Endothelial cell of umbilical vein (primary cell): ENCODE measurements around the gene TIFAB. TPM values are rescaled to one million over a fixed set of nuclear protein-coding genes. Genes with fewer than 3 reads are reported as not detected.

ENCODE experiments used
- BruUV-seq: library from RNA; stranded (reverse); fragments of 400-500 nt; replicated peaks from 2 replicates; lab custom pipeline; 2021; lab: Mats Ljungman, UMichigan
- CTCF ChIA-PET: fragments of 300-600, 350-600 bp; sonication (Branson Sonifier 250); formaldehyde crosslinking; loops from one replicate; lab custom pipeline; 2021; ENCODE audit warnings: antibody characterized with exemption, inconsistent platforms; lab: Charles Lee
- POLR2A ChIA-PET: fragments of 300-600, 350-600 bp; sonication (Branson Sonifier 250); formaldehyde crosslinking; loops from one replicate; lab custom pipeline; 2021; ENCODE audit warnings: antibody characterized with exemption, inconsistent platforms; lab: Charles Lee
- DNase-seq: peaks from one replicate; pipeline ENCODE4 v3.0.0-alpha.2; 2011; ENCODE audit warnings: low read depth, low spot score
- FAIRE-seq: peaks from 2 replicates; lab custom pipeline; 2011; peaks lifted over from hg19 to GRCh38; lab: Jason Lieb, UNC
- H2AFZ ChIP-seq: 2 replicates; pipeline ENCODE4 v1.6.0; 2012; ENCODE audit warnings: low read depth, low read length, control low read depth, inconsistent platforms
- H3K27ac ChIP-seq: 2 replicates; pipeline ENCODE4 v1.5.1; 2011; ENCODE audit warnings: low read depth, mild to moderate bottlenecking, control low read depth, low read length, moderate library complexity; ENCODE audit not compliant: insufficient read depth
- H3K27me3 ChIP-seq, 2 experiments: 2 replicates each; pipeline versions ENCODE4 v1.6.0 to v1.6.1; 2011; ENCODE audit warnings: low read length in 2 of 2, mixed read lengths in 1 of 2; ENCODE audit not compliant: control insufficient read depth in 2 of 2, insufficient read depth in 2 of 2
- H3K36me3 ChIP-seq, 2 experiments: 2 replicates in 1 of 2; 3 replicates in 1 of 2; pipeline ENCODE4 v1.5.1; 2011; ENCODE audit warnings: low read length in 2 of 2, mild to moderate bottlenecking in 1 of 2, moderate library complexity in 1 of 2; ENCODE audit not compliant: control insufficient read depth in 2 of 2, insufficient read depth in 2 of 2; ENCODE audit errors: extremely low read depth in 1 of 2
- H3K4me1 ChIP-seq: 3 replicates; pipeline ENCODE4 v1.5.1; 2011; ENCODE audit warnings: mild to moderate bottlenecking, low read length; ENCODE audit not compliant: control insufficient read depth, insufficient read depth; ENCODE audit errors: extremely low read depth
- H3K4me2 ChIP-seq: 2 replicates; pipeline ENCODE4 v1.6.1; 2011; ENCODE audit warnings: low read length, control low read depth, mixed read lengths; ENCODE audit not compliant: insufficient read depth
- H3K4me3 ChIP-seq, 3 experiments: fragments of 200-600 bp in 1 of 3; sonication (generic), shearing (Covaris generic) in 1 of 3; replicated peaks in 1 of 3; 2 replicates each; pipeline ENCODE4 v1.5.1; 2011 to 2016; ENCODE audit warnings: control low read depth in 3 of 3, low read length in 3 of 3, mild to moderate bottlenecking in 2 of 3, inconsistent platforms in 1 of 3, low read depth in 1 of 3, moderate library complexity in 1 of 3; ENCODE audit not compliant: insufficient read depth in 1 of 3
- H3K79me2 ChIP-seq: 2 replicates; pipeline ENCODE4 v1.6.0; 2012; ENCODE audit warnings: low read length, inconsistent platforms; ENCODE audit not compliant: control insufficient read depth, insufficient read depth
- H3K9ac ChIP-seq: replicated peaks from 2 replicates; pipeline ENCODE3; 2011; ENCODE audit warnings: low read length, control low read depth; ENCODE audit not compliant: insufficient read depth; ENCODE audit errors: extremely low read depth
- H3K9me1 ChIP-seq: replicated peaks from 3 replicates; pipeline ENCODE4 v1.6.0; 2011; ENCODE audit warnings: mild to moderate bottlenecking, low read length; ENCODE audit not compliant: control insufficient read depth, insufficient read depth; ENCODE audit errors: extremely low read depth
- H3K9me3 ChIP-seq: replicated peaks from 2 replicates; pipeline ENCODE4 v1.5.1; 2012; ENCODE audit warnings: low read length, inconsistent platforms; ENCODE audit not compliant: control insufficient read depth, insufficient read depth
- H4K20me1 ChIP-seq: replicated peaks from 2 replicates; pipeline ENCODE3; 2011; ENCODE audit warnings: mild to moderate bottlenecking, low read length; ENCODE audit not compliant: control insufficient read depth, insufficient read depth; ENCODE audit errors: extremely low read depth
- CTCF ChIP-seq, 2 donors: IDR thresholded peaks; 1 replicate in 1 of 2; 2 replicates in 1 of 2; pipeline ENCODE4 v1.5.1; 2011; ENCODE audit warnings: low read length in 2 of 2, mild to moderate bottlenecking in 2 of 2, moderate library complexity in 2 of 2, control low read depth in 1 of 2, inconsistent platforms in 1 of 2, low read depth in 1 of 2; ENCODE audit not compliant: insufficient read depth in 1 of 2; ENCODE audit errors: extremely low read depth in 1 of 2
- EZH2 ChIP-seq: IDR thresholded peaks from 2 replicates; pipeline ENCODE4 v1.6.1; 2012; ENCODE audit warnings: borderline replicate concordance, low read depth, mild to moderate bottlenecking, moderate library complexity, low read length, inconsistent platforms; ENCODE audit not compliant: severe bottlenecking
- FOS ChIP-seq: IDR thresholded peaks from 2 replicates; pipeline ENCODE4 v1.6.1; 2011; ENCODE audit warnings: mild to moderate bottlenecking, low read length, moderate library complexity, borderline replicate concordance; ENCODE audit not compliant: insufficient read depth
- GATA2 ChIP-seq: IDR thresholded peaks from 2 replicates; pipeline ENCODE4 v1.7.0; 2011; ENCODE audit warnings: low read depth, mild to moderate bottlenecking, moderate library complexity, mixed read lengths, low read length; ENCODE audit not compliant: insufficient read length, insufficient read depth
- JUN ChIP-seq: IDR thresholded peaks from 2 replicates; pipeline ENCODE4 v1.6.1; 2011; ENCODE audit warnings: borderline replicate concordance, low read depth; ENCODE audit not compliant: insufficient read length, insufficient read depth
- MAX ChIP-seq: IDR thresholded peaks from 2 replicates; pipeline ENCODE4 v1.6.1; 2011; ENCODE audit not compliant: insufficient read depth, insufficient read length
- MYC ChIP-seq: IDR thresholded peaks from one replicate; pipeline ENCODE4 v1.6.1; 2011; ENCODE audit warnings: mild to moderate bottlenecking, low read depth, low read length
- POLR2A ChIP-seq: IDR thresholded peaks from 2 replicates; pipeline ENCODE4 v1.6.1; 2012; ENCODE audit warnings: low read depth, mild to moderate bottlenecking, control low read depth, low read length
- POLR2AphosphoS5 ChIP-seq: IDR thresholded peaks from 2 replicates; pipeline ENCODE4 v1.6.1; 2012; ENCODE audit warnings: low read depth, mild to moderate bottlenecking, control low read depth, low read length, moderate library complexity; ENCODE audit not compliant: insufficient read depth
- dilution Hi-C: fragments of 300-500 bp; cut with MboI; formaldehyde crosslinking; loops from one replicate; pipeline ENCODE4 v1.15.0; 2019; ENCODE audit warnings: low sequenced_read_pairs; ENCODE audit not compliant: extremely low pct_ligation_motif_present
- intact Hi-C: fragments of 100-400 bp; cut with micrococcal nuclease; formaldehyde crosslinking; loops from one replicate; pipeline ENCODE4 v1.10.0; 2022
- polyA plus RNA-seq, 4 experiments: library from polyadenylated mRNA; depleted of rRNA in 3 of 4; stranded (reverse) in 3 of 4; unstranded in 1 of 4; fragments of >200 nt; gene quantifications; 2 replicates each; pipeline versions ENCODE4 v1.2.1 to v1.2.3, GENCODE V29; 2011 to 2012; ENCODE audit warnings: missing spikeins in 1 of 4
- total RNA-seq: library from RNA; stranded (reverse); gene quantifications from 2 replicates; pipeline ENCODE4 v1.2.3, GENCODE V29; 2021

TIFAB gene
- total and polyA plus RNA-seq, 2 donors (not counting 3 experiments of a cell fraction or from before 2014, with no cell fraction given): not detected

- ChIA-PET CTCF (interaction anchor here (1.0 to 3.0 kb wide), 3 partner anchors 12 to 107 kb away, joined by 3 to 26 read pairs (median 5); no protein-coding TSS in a partner anchor), POLR2A (no interaction called here)
- H4K20me1 ChIP-seq: no peaks in the 10 kb centered on the region
- H3K79me2 ChIP-seq: no peaks in the 10 kb centered on the region
- DNase-seq (no peak), FAIRE-seq (no peak)
- no peaks in the 10 kb centered on the region for H3K36me3 ChIP-seq
- H2AFZ ChIP-seq: no peak overlapping the region
- H3K4me2 ChIP-seq: no peak overlapping the region
- no peak for TF ChIP-seq FOS
- TF ChIP-seq POLR2AphosphoS5: no peak
- TF ChIP-seq MYC: no peak
- TF ChIP-seq POLR2A: no peak
- TF ChIP-seq JUN: no peak
- no peak for TF ChIP-seq CTCF (IDR thresholded peaks at IDR 0.05; ENCODE audit: extremely low read depth in 1 of 2, insufficient read depth in 1 of 2, low read depth in 1 of 2, low read length in 2 of 2)
- TF ChIP-seq MAX: no peak
- TF ChIP-seq GATA2: no peak
- TF ChIP-seq EZH2: no peak
- no peak overlapping the region for H3K9ac ChIP-seq
- H3K9me3 ChIP-seq: no peaks in the 10 kb centered on the region
- H3K4me1 ChIP-seq: no peaks in the 10 kb centered on the region
- BruUV-seq: no TSS peak
- intact Hi-C loops (no loop called here), dilution Hi-C loops (no loop called here)
- H3K4me3 ChIP-seq: no peak overlapping the region
- H3K9me1 ChIP-seq: no peaks in the 10 kb centered on the region
- peaks cover 2 to 5% of the 10 kb centered on the region in 2 experiments for H3K27me3 ChIP-seq
- H3K27ac ChIP-seq: no peak overlapping the region
Measured at GRCh38 chr5:135444881-135445280, 7.3 kb downstream of the TIFAB start.
